HG03064 (cell line): ENCODE results near the gene KIAA1958.
"Not testable (repeated sequence)": the region's sequence is repeated elsewhere in the genome, so short reads cannot be mapped to it uniquely, and the experiment has no call there.

Experiments used
- ATAC-seq: cut with Tn5 transposase; IDR thresholded peaks from one replicate; pipeline ENCODE4 v1.9.1; 2021; ENCODE audit warnings: low read depth; ENCODE audit not compliant: unreplicated experiment

KIAA1958 gene

DNA sequence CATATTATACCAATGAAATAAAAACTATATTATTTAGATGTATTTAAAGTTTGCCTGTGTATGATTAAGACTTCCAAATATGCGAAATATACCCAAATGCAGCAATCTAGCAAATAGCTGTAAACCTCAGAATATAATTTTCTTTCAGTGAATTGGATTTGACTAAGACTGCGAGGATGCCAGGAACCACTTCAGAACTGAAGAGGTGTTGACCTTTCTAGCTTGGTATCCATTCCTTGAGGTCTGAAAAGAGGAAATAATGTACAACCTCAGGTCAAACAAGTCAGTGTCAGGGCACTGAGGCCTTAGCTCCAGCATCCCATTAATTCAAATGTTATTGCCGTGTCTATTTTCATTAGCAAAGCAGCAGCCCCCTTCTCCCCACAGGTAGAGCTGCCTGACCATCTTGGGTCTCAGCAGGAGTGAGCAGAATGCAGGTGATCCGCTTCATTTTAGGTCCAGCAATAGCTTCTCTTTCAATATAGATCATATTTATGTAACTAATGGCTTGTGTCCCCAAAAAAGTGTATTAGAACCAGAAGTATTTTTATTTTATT, 100.0 kb downstream of the KIAA1958 start:
- no peak for ATAC-seq

DNA sequence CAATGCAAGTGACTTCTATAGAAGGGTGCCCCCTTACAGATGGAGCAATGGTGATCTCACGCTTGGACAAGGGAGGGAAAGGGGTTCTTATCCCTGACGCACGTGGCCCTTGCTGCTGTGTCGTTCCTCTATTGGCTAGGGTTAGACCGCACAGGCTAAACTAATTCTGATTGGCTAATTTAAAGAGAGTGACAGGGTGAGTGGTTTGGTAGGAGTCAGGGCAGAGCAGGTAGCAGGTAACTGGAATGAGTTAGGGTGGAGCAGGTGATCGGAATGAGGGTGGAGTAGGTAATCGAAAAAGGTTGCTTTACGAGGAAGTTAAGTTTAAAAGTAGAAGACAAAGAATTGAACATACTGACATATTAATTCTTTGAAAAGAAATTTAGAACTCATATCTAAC, 105.2 kb downstream of the KIAA1958 start:
- not testable (repeated sequence) for ATAC-seq

DNA sequence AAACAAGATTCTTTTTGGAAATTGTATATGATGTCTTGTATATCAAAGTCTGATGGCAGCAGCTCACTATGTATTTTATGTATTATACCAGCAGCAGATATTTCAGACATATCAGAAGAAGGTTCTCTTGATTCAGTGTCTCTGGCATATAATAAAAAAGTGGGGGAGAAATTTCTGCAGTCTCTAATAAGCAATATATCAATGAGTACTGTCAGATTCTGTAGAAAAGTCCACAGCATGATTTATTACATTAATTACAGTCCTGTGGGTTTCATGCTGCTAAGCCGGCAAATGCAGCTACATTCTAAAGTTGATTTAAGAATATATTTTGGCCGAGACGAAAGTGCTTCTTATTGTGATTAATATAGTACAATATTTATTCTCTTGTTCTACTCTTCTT, 113.1 kb downstream of the KIAA1958 start:
- no peak for ATAC-seq

DNA sequence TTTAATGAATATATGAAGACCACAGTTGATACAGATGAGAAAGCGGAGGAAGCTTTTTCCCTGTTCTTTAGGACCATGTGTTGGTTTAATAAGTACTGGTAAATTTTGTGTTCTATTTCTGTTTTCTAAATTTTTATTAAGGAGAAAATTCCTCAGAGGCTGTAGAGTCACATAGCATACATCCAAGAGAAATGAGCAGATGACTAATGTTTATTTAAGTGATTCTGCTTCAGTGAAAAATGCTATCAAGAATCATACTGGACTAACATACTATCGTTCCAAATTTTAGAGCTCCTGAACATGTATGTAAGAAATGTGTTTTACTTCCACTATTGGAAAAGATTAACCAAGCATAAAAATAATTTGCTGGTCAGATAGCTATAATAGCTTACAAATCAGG, 115.0 kb downstream of the KIAA1958 start:
- ATAC-seq: no peak

DNA sequence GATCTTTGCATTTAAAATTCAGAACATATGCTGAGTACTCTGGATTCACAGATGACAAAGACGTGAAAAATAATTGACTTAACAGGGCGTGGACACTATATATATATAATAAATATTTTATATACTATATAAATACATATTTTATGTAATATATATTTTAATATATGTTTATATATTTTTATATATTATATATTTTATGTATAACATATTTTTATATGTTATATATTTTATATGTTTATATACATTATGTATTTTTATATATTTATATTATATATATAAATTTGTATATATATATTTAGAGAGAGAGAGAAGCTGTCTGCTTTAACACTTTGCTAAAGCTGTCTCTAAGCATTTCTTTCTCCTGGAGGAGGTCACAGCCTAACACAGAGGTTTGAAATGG, 118.2 kb downstream of the KIAA1958 start:
- ATAC-seq: no peak

DNA sequence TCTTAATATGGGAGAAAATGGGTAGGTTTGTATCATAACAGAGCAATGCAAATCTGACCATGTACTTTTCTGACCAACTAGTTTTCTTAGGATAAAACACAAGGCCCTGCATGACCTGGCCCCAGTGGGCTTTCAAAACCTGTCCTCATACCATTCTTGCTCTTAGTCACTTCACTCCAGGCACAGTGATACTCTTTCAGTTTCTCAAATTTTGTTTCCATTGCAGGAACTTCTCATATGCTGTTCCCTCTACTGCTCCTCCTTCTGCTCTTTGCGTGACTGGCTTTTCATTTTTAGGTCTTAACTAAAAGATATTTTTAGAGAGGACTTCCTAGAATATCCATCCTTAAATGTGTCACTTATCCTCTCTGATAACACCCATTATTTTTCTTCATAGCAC, 118.9 kb downstream of the KIAA1958 start:
- ATAC-seq: peak; percentile 97

DNA sequence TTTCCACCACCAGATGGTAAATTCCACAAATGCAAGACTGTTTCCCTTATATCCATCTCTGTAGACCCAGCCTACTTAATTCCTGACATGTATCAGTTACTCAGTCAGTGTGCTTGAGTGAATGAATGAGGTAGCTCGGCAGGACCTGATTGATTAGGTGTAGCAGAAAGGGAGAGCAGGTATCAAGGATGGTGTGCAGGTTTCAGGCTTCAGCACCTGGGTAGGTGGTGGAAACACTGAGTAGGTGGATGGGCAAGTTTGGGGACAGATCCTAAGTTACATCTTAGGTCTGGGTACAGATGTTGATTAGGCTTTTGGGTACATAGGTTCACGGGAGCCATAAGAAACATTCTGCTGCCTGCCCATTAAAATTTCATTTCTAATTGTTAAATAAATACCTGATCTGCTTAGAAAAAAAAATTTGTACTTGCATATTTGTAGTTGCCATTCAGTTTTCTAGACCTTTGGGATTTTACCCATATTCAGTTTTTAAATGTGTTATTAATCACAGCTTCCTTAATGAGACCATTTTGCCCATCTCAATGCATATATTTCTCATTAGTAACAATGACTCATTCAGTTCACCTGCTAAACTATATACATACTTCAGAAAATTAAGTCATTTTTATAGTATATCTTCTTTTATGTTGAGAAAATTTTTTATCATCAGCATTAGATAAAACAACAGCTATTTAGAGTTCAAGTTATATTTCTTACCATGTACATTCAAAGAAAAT, 119.5 kb downstream of the KIAA1958 start:
- no peak for ATAC-seq

DNA sequence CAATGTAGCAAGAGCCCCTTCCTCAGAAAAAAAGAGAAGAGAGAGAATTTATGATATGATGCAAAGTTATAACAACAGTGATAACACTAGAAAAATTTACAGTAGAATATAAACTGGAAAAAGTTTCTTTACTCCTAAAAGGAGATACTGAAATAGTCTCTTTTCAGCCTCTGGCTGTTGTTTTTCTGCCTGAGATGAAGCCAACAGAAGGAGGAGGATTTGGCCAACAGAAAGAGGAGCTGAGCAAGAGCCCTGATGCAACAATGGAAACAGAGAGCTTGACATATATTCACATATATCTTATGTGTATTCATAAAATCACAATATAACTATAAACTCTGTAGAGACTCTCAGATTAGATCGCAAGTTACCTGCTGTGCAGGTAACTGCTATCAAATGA, 122.2 kb downstream of the KIAA1958 start:
- no peak for ATAC-seq

DNA sequence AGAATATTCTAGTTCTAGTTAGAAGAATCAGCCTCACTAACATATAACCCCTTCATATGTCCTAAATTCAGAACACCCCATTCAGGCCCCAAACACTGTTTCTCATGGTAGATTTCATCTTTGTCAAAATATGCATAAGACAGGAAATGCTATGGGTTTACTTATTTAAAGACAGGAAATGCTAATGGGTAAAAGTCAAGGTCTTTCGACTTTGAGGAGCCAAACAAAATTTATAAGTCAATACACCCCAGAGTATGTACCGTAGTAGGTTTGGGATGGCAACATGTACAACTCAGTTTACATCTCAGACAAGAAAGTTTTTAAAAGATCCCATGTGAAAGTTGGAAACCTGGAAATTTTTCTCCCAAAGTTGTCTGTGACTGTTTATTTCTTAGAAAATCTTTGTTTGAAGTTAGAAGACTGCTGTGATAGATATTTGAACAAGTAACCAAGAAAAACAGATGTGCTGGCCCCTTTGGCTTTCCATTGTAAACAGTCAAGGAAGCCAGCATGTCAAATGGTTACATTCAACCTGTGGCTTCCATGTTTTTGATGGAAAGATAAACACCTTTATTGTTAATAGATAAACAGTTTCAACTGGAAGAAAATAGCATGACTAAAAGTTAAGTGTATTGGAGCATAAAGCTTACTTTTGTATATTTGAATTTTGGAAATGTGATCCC, 129.1 kb downstream of the KIAA1958 start:
- no peak for ATAC-seq

DNA sequence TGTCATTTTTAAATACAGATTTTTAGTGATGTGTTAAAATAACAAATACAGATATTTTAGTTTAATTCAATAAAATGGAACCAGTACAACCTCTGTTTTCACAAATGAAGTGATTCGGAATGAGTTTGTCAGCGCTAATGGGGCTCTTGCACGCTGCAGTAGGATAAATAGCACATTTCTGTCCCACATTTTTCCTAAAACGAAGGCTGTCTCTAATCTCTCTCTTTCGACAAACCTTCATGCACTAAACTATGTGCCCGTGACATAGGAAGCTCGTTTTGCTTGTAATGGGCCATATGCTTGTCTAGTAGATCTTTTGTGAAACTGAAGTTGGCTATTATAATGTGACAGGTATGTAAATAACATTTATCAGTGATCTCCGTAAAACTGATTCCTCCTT, 130.7 kb downstream of the KIAA1958 start:
- no peak for ATAC-seq

DNA sequence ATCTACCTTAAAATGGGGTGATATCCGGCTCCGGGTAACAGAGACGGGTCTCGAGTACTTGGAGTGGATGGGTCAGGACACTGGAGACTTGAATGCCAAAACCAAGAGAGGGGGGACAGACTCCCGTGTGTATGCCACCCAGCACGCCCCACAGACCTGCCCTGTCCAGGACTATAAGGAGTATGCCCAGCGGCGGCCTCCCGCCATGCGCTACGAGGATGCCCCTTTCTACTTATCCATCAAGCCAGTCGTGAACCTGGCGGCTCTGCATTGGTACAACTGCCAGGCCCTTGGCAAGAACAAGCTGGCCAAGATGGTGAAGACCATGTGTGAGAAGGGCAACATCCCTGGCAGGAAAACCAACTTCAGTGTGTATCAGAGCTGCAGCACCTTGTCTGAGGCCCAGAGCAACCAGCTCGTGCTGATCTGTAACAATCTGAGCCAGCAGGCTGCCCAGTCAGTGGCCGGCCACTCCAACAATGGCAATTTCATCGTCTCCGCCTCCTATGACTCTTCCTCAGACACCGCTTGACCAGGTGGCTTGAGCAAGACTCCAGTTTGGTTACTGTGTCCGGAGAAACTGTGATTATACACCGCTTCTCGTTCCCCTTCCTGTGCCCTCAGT, 131.9 kb downstream of the KIAA1958 start:
- ATAC-seq: no peak

DNA sequence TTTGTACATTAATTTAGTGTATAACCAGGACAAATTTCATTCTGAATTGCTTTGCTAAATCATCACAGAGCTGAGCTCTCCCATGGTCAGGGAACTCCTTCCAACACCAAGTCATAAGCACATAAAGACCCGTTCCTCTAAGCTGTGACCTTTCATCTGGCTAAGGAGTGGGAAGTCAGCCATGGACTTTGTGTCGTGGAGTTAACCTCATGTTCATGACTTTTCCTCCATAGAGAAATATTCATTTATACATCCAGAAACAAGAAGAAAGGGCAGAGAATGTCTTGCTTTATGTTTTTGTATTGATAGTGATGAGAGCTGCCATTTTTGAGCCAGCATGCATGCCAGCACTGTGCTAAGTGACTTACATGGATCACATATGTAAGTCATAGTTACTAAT, 133.8 kb downstream of the KIAA1958 start:
- no peak for ATAC-seq

DNA sequence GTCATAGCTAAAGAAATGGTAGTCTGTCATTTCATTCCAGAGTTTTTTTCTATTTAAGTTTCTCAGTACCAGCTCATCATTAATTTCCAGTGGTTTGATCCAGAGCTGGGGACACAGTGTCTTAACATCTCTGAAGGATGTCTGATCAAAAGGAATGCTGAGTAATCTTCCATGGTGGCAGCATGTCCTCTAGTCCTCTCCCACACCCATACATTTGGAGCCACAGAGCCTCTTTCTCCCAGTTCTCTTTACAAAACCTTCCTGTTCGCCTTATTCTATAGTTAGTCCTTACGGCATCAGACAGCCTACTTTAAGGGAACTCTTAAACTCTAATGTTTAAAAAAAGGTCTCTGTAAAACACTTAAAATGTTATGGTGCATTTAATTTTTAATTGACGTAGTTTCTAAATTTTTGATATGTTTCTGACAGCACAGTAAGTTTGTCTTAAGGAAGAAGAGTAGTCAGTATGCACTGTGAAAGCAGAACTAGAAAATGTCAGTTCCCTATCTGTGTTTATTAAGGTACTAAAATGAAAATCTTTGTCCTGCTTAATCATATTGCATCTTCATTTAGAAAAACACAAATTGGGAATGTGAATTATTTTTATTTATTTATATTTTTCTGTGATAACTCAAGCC, 134.5 kb downstream of the KIAA1958 start:
- ATAC-seq: no peak

DNA sequence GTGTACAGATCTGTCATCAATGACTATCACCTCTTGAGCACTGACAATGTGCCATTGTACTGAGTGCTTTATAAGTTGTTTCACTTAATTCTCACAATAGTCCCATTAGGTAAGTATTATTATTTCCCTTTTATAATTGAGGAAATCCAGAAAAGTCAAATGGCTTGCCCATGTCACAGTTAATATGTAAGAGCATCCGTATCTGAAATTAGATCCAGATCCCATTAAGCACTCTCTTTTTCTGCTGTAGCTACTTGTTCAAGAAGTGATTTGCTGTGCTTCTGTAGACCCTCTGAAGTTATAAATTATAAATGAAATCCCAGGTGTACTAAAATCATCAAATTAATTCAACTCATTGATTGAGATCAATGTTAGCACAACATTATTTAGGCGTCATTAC, 136.6 kb downstream of the KIAA1958 start:
- no peak for ATAC-seq

DNA sequence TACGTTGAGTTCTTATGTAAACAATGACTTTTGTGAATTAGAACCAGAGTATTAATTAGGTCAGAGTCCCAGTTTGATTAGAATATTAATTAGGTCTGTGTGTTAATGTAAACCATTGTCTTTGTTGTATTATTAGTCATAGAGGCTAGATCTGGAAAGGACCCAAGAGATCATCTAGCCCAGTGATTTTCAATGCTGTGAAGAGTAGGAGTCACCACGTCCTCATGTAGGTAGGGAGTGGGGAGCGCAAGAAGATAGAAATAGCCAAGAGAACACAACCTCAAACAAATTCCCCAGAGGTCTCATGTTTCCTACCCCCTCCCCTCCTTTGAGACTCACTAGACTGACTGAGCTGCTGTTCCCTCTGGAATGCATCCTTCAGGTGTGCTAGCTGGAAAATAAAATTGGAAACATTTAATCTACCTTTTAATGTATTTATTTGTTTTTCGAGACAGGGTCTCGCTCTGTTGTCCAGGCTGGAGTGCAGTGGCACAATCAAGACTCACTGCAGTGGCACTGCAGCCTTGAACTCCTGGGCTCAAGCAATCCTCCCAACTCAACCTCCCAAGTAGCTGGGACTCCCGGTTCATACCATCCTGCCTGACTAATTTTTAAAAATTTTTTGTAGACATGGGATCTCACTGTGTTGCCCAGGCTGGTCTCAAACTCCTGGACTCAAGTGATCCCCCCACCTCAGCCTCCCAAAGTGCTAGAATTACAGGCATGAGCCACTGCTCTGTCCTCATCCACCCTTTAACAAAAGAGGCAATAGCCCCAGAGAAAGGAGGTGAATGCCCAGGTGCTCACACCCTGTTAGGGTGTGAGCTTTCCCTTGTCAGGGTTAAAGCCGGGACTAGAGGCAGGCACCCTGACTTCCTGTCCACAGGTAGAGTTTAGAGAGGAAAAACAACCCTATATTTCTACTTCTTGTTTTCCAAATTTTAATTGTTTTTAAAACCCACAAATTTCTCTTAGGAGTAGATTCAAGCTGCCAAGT, 138.4 kb downstream of the KIAA1958 start:
- no peak for ATAC-seq

DNA sequence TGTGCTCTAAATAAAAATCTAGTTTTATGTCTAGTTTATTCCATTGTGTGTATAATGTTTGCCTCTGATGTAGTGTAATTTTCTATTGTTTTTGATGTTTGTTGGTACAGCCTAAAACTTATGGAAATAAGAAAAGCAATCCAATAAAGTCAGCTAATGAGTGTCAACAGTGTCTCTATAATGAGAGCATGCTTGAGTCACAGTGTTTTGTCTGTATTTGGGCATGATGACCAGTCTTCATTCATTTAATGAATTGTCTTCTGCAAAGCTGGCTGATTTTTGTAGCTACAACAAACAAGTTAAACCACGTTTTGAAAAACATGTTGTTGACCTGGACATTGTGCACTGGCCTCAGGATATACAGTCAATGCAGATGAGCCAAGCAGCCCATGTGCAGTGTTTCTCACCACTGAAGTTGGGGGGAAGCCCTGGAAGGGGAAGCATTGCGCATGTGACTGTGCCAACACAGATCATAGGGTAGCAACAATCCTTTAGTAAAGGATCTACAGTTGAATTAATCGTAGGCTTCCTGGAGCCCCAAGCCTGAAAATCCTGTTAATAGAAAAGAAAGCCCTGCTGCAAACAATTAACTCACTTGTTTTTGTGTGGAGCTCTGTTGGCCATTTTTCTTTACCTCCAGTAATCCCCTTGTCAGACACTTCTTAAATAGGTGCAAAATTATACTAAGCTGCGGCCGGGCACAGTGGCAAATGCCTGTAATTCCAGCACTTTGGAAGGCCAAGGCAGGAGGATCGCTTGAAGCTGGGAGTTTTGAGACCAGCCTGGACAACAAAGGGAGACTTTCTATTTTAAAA, 143.3 kb downstream of the KIAA1958 start:
- no peak for ATAC-seq

DNA sequence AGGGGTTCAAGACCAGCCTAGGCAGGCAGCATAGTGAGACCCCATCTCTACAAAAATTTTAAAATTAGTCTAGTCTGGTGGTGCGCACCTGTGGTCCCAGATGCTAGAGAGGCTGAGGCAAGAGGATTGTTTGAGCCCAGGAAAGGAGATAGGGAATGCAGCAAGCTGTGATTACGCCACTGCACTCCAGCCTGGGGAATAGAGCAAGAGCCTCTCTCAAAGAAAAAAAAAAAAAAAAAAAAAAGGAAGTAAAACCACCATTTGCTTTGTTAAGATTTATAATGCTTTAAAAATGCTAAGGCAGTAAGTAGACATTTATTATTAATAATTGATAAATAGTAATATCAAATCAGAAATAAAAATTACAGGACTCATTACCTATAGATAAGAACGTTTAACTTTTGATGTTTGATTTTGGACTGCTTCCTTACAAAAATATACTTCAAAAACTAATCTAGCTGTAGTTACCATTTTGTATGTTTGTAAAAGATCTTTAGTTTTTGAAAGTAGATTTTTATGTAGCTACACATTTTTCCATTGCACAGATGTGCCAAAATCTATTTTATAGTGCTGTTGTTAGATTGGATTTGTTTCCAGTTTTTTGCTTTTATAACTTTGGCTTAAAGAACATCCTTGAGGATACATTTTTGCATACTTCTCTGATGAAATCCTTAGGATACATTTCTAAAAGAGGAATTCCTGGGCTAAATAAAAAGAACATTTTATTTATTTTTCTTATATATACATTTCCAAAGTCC, 144.9 kb downstream of the KIAA1958 start:
- no peak for ATAC-seq

DNA sequence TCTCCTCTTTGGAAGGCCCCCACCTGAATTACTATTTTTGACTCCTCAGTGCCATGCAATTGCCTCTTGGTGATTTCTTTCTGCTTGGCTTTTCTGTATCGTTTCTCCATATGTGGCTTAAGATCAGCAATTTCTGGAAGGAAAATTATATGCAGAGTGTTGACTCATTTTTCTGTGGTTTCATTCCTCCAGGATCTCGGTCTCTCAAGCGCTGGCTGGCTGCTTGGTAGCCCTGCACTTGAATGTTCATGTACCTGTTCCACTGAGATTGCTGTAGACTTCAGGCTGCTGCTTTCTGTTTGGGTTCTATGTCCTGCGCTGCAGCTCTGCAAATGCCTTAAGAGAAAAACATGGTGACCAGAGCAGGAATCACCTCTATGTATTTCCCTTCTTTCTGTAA, 153.7 kb downstream of the KIAA1958 start:
- ATAC-seq: no peak
